Activated naive CD8-positive, alpha-beta T cell treated with anti-CD3 and anti-CD28 coated beads, Interleukin-2, amount 10 ng/mL, durations not matched to agents 7 days and 5 days (primary cell): ENCODE results near the gene QSOX2. TPM values are rescaled to one million over a fixed set of nuclear protein-coding genes. Genes with fewer than 3 reads are reported as not detected.
A peak's percentile ranks its signal among the peaks of the same experiment; 100 is the strongest.
"Not testable (repeated sequence)": the region's sequence is repeated elsewhere in the genome, so short reads cannot be mapped to it uniquely, and the experiment has no call there.

Source experiments
- ATAC-seq: fragments of 150-1000 bp; cut with Tn5 transposase; one replicate; pipeline ENCODE4 v1.10.0; 2021; ENCODE audit warnings: low read depth, moderate library complexity
- POLR2A ChIA-PET: fragments of 350-600 bp; sonication (Branson Sonifier 250); formaldehyde crosslinking; loops from one replicate; lab custom pipeline; 2021; ENCODE audit warnings: antibody characterized with exemption; lab: Charles Lee
- DNase-seq: peaks from one replicate; pipeline ENCODE4 v3.0.0; 2021
- H3K27ac Mint-ChIP-seq: one replicate; pipeline ENCODE4 v1.8.0; 2022; ENCODE audit warnings: mild to moderate bottlenecking, mixed read lengths
- H3K27me3 Mint-ChIP-seq: one replicate; pipeline ENCODE4 v1.8.0; 2022; ENCODE audit warnings: mild to moderate bottlenecking, moderate library complexity, mixed read lengths
- H3K36me3 Mint-ChIP-seq: one replicate; pipeline ENCODE4 v1.8.0; 2021; ENCODE audit warnings: mild to moderate bottlenecking, mixed read lengths
- H3K4me1 Mint-ChIP-seq: one replicate; pipeline ENCODE4 v1.8.0; 2021; ENCODE audit warnings: mixed read lengths
- H3K4me3 Mint-ChIP-seq: one replicate; pipeline ENCODE4 v1.8.0; 2022; ENCODE audit warnings: mild to moderate bottlenecking, moderate library complexity, mixed read lengths
- H3K9me3 Mint-ChIP-seq: one replicate; pipeline ENCODE4 v1.8.0; 2021; ENCODE audit warnings: mixed read lengths
- total RNA-seq, 2 experiments: library from RNA; stranded (reverse); gene quantifications; one replicate each; pipeline ENCODE4 v1.2.3, GENCODE V29; 2021

Gene QSOX2
- total RNA-seq, 2 experiments from 2014 or later, result 12.4 to 12.8 TPM

- POLR2A ChIA-PET, H3K4me3 Mint-ChIP-seq, ATAC-seq, H3K27me3 Mint-ChIP-seq, H3K36me3 Mint-ChIP-seq, DNase-seq, H3K27ac Mint-ChIP-seq, H3K9me3 Mint-ChIP-seq: not testable (repeated sequence)
- H3K4me1 Mint-ChIP-seq, result peaks cover 22% of the 10 kb centered on the region
Measured at GRCh38 chr9:136236471-136237410, 8.9 kb downstream of the QSOX2 start.

- H3K36me3 Mint-ChIP-seq, result peaks cover 3% of the 10 kb centered on the region
- DNase-seq (no peak), ATAC-seq (no peak)
- POLR2A ChIA-PET, result no interaction called here
- H3K27ac Mint-ChIP-seq, result no peak overlapping the region
- H3K9me3 Mint-ChIP-seq, result no peaks in the 10 kb centered on the region
- H3K27me3 Mint-ChIP-seq, result no peaks in the 10 kb centered on the region
- peaks cover 22% of the 10 kb centered on the region for H3K4me1 Mint-ChIP-seq
- no peak overlapping the region for H3K4me3 Mint-ChIP-seq
Measured at GRCh38 chr9:136235709-136236455, 9.7 kb downstream of the QSOX2 start.

GRCh38 chr9:136235171-136235570 lies 10.4 kb downstream of the QSOX2 start:
- Mint-ChIP-seq H3K4me3 (no peak overlapping the region), H3K27me3 (no peaks in the 10 kb centered on the region), H3K9me3 (no peaks in the 10 kb centered on the region), H3K4me1 (peaks cover 22% of the 10 kb centered on the region), H3K27ac (no peak overlapping the region), H3K36me3 (peaks cover 3% of the 10 kb centered on the region)
- ATAC-seq (no peak), DNase-seq (no peak)
- POLR2A ChIA-PET, result no interaction called here

- POLR2A ChIA-PET, result no interaction called here
- Mint-ChIP-seq H3K4me3 (no peak overlapping the region), H3K4me1 (peaks cover 21% of the 10 kb centered on the region), H3K36me3 (peaks cover 3% of the 10 kb centered on the region), H3K9me3 (no peaks in the 10 kb centered on the region), H3K27ac (no peak overlapping the region), H3K27me3 (no peaks in the 10 kb centered on the region)
- no peak for DNase-seq
- ATAC-seq, result no peak
Measured at GRCh38 chr9:136234597-136234996, 11.0 kb downstream of the QSOX2 start.

- no peak for DNase-seq
- ATAC-seq, result no peak
Measured at GRCh38 chr9:136233868-136234267, 11.7 kb downstream of the QSOX2 start.

GRCh38 chr9:136233411-136233810 lies 12.2 kb downstream of the QSOX2 start:
- peaks cover 3% of the 10 kb centered on the region for H3K36me3 Mint-ChIP-seq
- H3K27me3 Mint-ChIP-seq, result no peaks in the 10 kb centered on the region
- POLR2A ChIA-PET, result interaction anchor here (0.7 kb wide), 1 partner anchor 1804 kb away, joined by 4 read pairs; no protein-coding TSS in a partner anchor

More at GRCh38 chr9:136233868-136234267, 11.7 kb downstream of the QSOX2 start:
- Mint-ChIP-seq H3K4me1 (peaks cover 20% of the 10 kb centered on the region), H3K36me3 (peaks cover 3% of the 10 kb centered on the region), H3K27ac (peak overlapping the region; percentile 28), H3K27me3 (no peaks in the 10 kb centered on the region), H3K9me3 (no peaks in the 10 kb centered on the region), H3K4me3 (no peak overlapping the region)
- POLR2A ChIA-PET, result no interaction called here

GRCh38 chr9:136232969-136233368 lies 12.6 kb downstream of the QSOX2 start:
- POLR2A ChIA-PET, result interaction anchor here (0.7 kb wide), 1 partner anchor 1803 kb away, joined by 4 read pairs; no protein-coding TSS in a partner anchor
- ATAC-seq (no peak), DNase-seq (no peak)
- Mint-ChIP-seq H3K4me1 (peaks cover 17% of the 10 kb centered on the region), H3K27ac (peak overlapping the region; percentile 66), H3K36me3 (peaks cover 3% of the 10 kb centered on the region), H3K27me3 (no peaks in the 10 kb centered on the region), H3K4me3 (no peak overlapping the region), H3K9me3 (no peaks in the 10 kb centered on the region)

More at GRCh38 chr9:136233411-136233810, 12.2 kb downstream of the QSOX2 start:
- Mint-ChIP-seq H3K4me3 (no peak overlapping the region), H3K27ac (peak overlapping the region; percentile 66), H3K9me3 (no peaks in the 10 kb centered on the region), H3K4me1 (peaks cover 18% of the 10 kb centered on the region)
- DNase-seq (no peak), ATAC-seq (no peak)

- H3K4me3 Mint-ChIP-seq, result peak overlapping the region; percentile 64
- POLR2A ChIA-PET, result interaction anchor here (1.0 kb wide), 1 partner anchor 36 kb away, joined by 4 read pairs; no protein-coding TSS in a partner anchor
- peaks cover 3% of the 10 kb centered on the region for H3K36me3 Mint-ChIP-seq
- H3K9me3 Mint-ChIP-seq, result no peaks in the 10 kb centered on the region
- H3K27me3 Mint-ChIP-seq, result no peaks in the 10 kb centered on the region
- no peak for DNase-seq
- ATAC-seq, result peak; percentile 49
- H3K4me1 Mint-ChIP-seq, result peaks cover 17% of the 10 kb centered on the region
- H3K27ac Mint-ChIP-seq, result peak overlapping the region; percentile 76
Measured at GRCh38 chr9:136231478-136232297, 13.9 kb downstream of the QSOX2 start.

- Mint-ChIP-seq H3K9me3 (no peaks in the 10 kb centered on the region), H3K4me1 (peaks cover 17% of the 10 kb centered on the region), H3K36me3 (peaks cover 3% of the 10 kb centered on the region), H3K4me3 (no peak overlapping the region), H3K27me3 (no peaks in the 10 kb centered on the region), H3K27ac (peak overlapping the region; percentile 61)
- DNase-seq (no peak), ATAC-seq (no peak)
- POLR2A ChIA-PET, result interaction anchor here (1.0 kb wide), 1 partner anchor 37 kb away, joined by 4 read pairs; no protein-coding TSS in a partner anchor
Measured at GRCh38 chr9:136230773-136231172, 14.8 kb downstream of the QSOX2 start.

GRCh38 chr9:136230365-136230764 lies 15.2 kb downstream of the QSOX2 start:
- Mint-ChIP-seq H3K27ac (no peak overlapping the region), H3K27me3 (no peaks in the 10 kb centered on the region), H3K36me3 (peaks cover 3% of the 10 kb centered on the region), H3K4me3 (no peak overlapping the region), H3K9me3 (no peaks in the 10 kb centered on the region), H3K4me1 (peaks cover 17% of the 10 kb centered on the region)
- ATAC-seq (no peak), DNase-seq (no peak)
- POLR2A ChIA-PET, result no interaction called here

- ATAC-seq (no peak), DNase-seq (no peak)
- Mint-ChIP-seq H3K36me3 (peaks cover 3% of the 10 kb centered on the region), H3K4me1 (peaks cover 20% of the 10 kb centered on the region), H3K27ac (no peak overlapping the region), H3K4me3 (no peak overlapping the region), H3K27me3 (no peaks in the 10 kb centered on the region), H3K9me3 (no peaks in the 10 kb centered on the region)
- POLR2A ChIA-PET, result no interaction called here
Measured at GRCh38 chr9:136229096-136230065, 16.2 kb downstream of the QSOX2 start.
